NCI-H1417 treated with DMSO at 0.1 percent for 48 hours (cell line): ENCODE measurements around the gene CYB561.
A peak's percentile ranks its signal among the peaks of the same experiment; 100 is the strongest.

Source experiments
- DNase-seq: peaks from one replicate; lab custom pipeline; 2025; lab: John Stamatoyannopoulos, UW

CYB561 gene, protein sequence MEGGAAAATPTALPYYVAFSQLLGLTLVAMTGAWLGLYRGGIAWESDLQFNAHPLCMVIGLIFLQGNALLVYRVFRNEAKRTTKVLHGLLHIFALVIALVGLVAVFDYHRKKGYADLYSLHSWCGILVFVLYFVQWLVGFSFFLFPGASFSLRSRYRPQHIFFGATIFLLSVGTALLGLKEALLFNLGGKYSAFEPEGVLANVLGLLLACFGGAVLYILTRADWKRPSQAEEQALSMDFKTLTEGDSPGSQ

GRCh38 chr17:63445954-63446752 lies at the start of gene CYB561:
TSS of gene CYB561 (minus strand) at chr17:63446306. CDS start at chr17:63437547, 8,759 bp downstream.
- peak; percentile 11 for DNase-seq

GRCh38 chr17:63495491-63495890 lies 49.4 kb upstream of the CYB561 start:
- no peak for DNase-seq

DNA sequence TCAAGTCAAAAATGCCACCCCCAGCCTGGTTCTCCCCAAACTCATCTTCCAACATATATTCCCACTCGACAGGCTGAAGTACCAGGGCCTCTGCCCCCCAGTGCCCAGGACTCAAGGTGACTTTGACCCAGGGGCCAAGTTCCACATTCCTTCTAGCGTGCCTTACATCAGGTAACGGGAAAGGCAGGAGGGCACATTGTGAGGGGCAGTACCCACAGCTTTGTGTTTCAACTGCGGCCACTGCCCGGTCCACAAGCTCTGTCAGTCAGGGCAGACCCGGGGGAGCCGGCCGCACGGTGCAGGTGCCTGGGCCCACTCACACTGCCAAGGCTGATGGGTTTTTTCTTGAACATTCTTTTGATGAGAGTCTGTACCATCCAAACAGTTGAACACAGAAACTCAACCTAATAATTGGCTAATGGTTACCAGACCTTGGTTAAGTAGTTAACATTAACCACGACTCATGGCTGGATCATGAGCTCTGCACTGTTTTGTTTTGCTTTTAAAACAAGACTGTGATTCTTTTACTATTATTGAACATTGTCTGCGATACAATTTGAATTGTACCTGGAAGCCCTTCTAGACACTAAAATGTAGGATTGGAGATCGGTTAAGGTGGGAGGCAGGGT lies 48.3 kb upstream of the CYB561 start:
- DNase-seq, result no peak

GRCh38 chr17:63493411-63493810 lies 47.3 kb upstream of the CYB561 start:
- no peak for DNase-seq

DNA sequence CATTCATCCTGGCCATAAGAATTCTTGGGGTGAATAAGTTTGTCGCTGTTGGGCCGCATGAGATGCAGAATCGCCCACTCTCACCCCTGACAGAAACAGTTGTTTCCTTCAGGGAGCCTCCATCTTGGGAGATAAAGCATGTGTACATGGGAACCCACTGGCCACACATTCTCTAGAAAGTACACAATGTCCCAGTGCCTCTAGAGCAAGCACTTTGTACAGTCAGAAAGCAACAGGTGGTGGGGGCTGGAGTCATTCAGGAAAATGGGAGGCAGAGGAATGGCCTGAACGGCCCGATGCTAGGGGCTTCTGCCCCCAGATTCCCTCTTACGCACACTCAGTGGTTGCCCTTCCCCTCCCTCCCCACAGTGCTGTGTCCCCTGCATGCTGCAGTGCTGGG lies 46.8 kb upstream of the CYB561 start:
- no peak for DNase-seq

DNA sequence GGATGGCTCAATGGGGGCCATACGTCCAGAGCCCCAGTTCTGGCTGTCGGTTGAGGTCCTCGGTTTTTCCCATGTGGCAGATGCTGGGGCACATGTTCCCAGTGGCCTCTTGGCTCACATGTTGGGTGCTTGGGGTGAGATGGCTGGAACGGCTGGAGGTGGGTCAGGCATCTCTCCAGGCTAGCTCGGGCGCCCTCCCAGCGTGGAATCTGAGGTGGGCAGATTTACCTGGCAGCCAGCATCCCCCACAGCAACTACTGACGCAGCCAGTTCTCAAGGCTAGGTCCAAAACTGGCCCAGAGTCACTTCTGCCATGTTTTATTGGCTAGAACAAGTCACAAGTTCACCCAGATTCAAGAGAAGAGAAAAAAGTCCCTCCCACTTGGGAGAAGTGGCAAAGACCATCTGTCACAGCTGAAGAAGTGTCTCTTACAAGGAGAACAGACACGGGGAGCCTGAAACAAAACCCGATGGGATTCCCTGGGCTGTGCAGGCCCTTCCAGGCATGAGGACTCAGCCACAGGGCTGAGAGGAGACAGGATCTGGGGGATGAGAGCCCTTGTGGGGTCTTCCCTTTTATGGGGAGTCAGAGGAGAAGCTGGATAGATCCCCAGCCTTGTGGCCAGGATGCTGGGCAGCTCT lies 46.0 kb upstream of the CYB561 start:
- no peak for DNase-seq

DNA sequence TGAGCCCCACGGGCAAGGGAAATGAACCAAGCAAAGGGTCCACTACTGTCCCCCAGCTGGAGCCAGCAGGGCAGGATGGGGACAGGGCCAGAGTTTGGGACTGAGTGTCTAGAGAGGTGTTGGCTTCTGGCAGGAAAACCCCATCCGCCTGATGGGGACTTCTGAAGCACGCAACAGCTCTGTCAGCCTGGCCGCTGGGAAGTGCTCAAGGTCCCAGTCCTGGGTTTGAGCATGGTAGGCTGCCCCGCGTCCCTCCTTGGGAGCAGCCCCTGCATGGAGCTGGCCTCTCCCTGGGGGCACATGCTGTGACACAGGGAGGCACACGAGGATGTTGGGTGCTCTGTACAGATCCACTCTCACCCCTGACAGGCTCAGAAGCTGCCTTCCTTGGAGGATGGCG lies 45.3 kb upstream of the CYB561 start:
- DNase-seq, result no peak

DNA sequence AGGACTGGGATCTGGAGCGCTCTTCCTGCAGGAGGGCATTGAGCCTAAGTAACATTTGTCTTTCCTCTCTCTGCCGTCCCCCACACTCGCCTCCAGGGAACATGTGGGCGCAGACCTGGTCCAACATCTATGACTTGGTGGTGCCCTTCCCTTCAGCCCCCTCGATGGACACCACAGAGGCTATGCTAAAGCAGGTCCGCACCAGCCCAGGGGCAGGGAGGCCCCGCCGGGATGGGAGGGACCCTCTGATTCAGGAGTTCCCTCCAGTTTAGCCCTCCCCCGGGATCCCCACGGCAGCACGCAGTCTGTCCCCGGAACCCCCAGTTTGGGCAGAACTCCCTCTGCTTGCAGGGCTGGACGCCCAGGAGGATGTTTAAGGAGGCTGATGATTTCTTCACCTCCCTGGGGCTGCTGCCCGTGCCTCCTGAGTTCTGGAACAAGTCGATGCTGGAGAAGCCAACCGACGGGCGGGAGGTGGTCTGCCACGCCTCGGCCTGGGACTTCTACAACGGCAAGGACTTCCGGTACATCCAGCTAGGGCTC lies 44.8 kb upstream of the CYB561 start:
- DNase-seq, result no peak

- no peak for DNase-seq
These were observed 44.2 kb upstream of the CYB561 start for GRCh38 chr17:63490329-63490728.

DNA sequence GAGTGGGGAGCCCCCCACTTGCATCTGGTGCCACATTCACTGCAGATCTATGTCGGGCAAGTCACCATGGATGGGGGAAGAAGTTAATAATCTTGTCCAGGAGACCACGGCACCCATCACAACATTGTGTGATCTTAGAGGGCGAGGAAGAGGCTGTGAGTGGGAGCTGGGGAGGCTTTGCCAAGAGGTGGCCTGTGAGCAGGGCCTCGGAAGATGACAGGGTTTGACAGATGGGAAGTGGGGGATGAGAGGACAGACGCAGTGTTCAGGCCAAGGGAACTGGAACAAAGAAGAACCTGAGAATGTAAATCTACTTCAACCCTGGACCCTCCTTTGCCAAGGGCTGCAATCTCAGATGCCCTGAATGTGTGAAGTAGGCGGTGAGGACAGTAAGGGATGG lies 43.2 kb upstream of the CYB561 start:
- DNase-seq, result no peak

- no peak for DNase-seq
These were observed 42.7 kb upstream of the CYB561 start for GRCh38 chr17:63488851-63489250.

GRCh38 chr17:63487014-63487339 lies 40.9 kb upstream of the CYB561 start:
- no peak for DNase-seq

GRCh38 chr17:63486317-63487013 lies 40.4 kb upstream of the CYB561 start:
- DNase-seq, result no peak

DNA sequence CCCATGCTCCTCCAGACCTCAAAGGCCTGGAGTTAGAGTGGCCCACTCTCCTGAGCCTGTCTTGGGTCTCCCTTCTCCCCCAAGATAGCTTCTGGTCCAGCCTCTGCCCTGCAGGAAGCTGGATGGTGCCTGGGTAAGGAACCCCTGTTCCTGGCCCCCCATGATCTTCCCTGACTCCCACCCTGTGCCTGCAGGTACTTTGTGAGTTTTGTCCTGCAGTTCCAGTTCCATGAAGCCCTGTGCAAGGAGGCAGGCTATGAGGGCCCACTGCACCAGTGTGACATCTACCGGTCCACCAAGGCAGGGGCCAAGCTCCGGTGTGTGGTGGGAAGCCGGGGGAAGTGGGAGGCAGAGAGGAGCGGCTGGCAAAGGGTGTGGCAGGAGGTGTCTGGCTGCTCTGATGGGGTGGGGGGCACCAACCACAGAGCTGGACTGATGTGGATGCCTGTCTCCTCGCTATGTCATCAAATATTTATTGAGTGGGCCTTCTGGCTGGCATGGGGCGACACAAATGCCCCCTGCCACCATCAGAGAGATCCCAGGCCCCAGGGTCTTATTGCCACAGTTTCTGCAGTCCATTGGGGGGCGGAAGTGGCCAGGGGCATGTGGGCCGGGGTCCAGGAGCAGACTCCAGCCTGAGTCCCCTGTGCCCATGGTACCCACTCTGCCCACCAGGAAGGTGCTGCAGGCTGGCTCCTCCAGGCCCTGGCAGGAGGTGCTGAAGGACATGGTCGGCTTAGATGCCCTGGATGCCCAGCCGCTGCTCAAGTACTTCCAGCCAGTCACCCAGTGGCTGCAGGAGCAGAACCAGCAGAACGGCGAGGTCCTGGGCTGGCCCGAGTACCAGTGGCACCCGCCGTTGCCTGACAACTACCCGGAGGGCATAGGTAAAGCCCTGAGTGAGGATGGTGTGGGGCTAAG lies 37.8 kb upstream of the CYB561 start:
- DNase-seq, result no peak

DNA sequence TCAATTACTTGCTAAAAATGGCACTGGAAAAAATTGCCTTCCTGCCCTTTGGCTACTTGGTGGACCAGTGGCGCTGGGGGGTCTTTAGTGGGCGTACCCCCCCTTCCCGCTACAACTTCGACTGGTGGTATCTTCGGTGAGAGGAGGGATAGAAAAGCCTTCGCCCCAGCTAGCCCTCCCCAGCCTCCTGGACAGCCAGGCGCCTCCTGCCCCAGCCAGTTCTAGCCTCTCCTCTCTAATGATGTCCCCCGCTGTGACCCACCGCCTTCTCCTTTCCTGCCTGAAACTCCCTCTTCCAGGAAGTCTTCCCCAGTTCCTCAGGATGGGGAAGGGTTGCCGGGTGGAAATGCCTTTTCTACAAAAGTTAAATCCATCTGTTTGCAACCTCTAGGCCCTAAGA lies 36.9 kb upstream of the CYB561 start:
- DNase-seq, result no peak

- DNase-seq, result no peak
These were observed 36.4 kb upstream of the CYB561 start for GRCh38 chr17:63482509-63482908.

DNA sequence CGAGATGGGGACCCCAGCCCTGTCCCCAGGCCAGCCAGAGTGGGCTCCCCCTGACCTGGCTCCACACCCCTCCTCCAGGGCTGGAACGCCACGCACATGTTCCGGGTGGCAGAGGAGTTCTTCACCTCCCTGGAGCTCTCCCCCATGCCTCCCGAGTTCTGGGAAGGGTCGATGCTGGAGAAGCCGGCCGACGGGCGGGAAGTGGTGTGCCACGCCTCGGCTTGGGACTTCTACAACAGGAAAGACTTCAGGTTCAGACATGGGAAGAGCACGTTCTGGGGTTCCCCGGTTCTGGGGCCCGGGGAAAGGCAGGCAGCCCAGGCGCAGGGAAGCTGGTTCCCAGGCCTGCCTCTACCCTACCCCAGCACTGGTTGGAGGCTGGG lies 35.4 kb upstream of the CYB561 start:
- DNase-seq, result no peak

DNA sequence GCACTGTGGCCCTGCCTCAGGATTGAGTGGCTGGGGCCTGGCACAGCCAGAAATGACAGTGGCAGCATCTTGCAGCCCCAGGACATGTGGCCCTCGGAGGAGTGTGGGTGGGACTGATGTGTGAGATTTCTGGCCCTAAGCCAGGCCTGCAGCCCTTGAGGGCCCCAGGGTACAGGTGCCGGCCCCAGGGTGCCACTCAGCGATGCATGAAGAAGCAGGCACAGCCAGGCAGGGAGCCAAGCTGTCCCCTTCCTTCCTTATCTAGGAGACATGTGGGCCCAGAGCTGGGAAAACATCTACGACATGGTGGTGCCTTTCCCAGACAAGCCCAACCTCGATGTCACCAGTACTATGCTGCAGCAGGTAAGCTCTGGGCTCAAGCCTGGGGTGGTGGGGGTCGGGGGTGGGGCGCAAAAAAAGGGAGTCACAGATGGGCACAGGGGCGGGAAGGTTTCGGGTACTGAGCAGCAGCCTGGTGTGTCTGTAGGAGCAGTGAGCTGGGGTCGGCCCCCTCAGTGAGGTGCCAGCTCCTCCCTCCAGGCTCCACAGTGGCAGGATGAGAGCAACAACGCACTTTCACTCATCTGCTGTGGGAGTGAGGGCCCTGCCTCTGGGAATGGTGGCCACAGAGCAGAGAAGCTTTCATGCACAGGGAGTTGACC lies 34.9 kb upstream of the CYB561 start:
- peak; percentile 30 for DNase-seq

GRCh38 chr17:63480192-63480784 lies 34.2 kb upstream of the CYB561 start:
- no peak for DNase-seq
